HepG2 (cell line): ENCODE results near the gene TMEM176A. TPM values are rescaled to one million over a fixed set of nuclear protein-coding genes. Genes with fewer than 3 reads are reported as not detected.

Experiments used
- ATAC-seq: fragments of 200-7000 bp; cut with Tn5 transposase; 3 replicates; pipeline ENCODE4 v1.9.1; 2020; ENCODE audit warnings: mild to moderate bottlenecking, moderate library complexity
- BruUV-seq: library from RNA; stranded (reverse); fragments of 400-500 nt; replicated peaks from 2 replicates; lab custom pipeline; 2021; lab: Mats Ljungman, UMichigan
- CTCF ChIA-PET: fragments of 300-600 bp; formaldehyde crosslinking; extraction: SDS; loops from one replicate; lab custom pipeline; 2021; ENCODE audit warnings: low total read pairs, inconsistent platforms, low intra/inter-chr PET ratio; lab: Yijun Ruan, JAX
- POLR2A ChIA-PET: fragments of 350-600 bp; sonication (Branson Sonifier 250); formaldehyde crosslinking; loops from one replicate; lab custom pipeline; 2020; ENCODE audit warnings: antibody characterized with exemption, inconsistent platforms; lab: Yijun Ruan, JAX
- DNase-seq: peaks from one replicate; pipeline ENCODE4 v3.0.0-alpha.2; 2015; ENCODE audit warnings: low spot score
- FAIRE-seq: peaks from 3 replicates; lab custom pipeline; 2011; peaks lifted over from hg19 to GRCh38; lab: Jason Lieb, UNC
- H2AFZ ChIP-seq: one replicate; pipeline ENCODE4 v1.6.1; 2011; ENCODE audit warnings: low read length, inconsistent platforms
- H3K27ac ChIP-seq: fragments of 300-600 bp; 3 replicates; pipeline ENCODE4 v1.8.0; 2011; ENCODE audit warnings: mixed run types, mild to moderate bottlenecking, mixed read lengths, low read length, inconsistent platforms; ENCODE audit not compliant: insufficient read depth; ENCODE audit errors: extremely low read length
- H3K27me3 ChIP-seq, 2 experiments: fragments of 200-600 bp in 1 of 2; 2 replicates in 1 of 2; 3 replicates in 1 of 2; pipeline versions ENCODE4 v1.6.0 to v1.8.0; 2011; ENCODE audit warnings: low read length in 2 of 2, mild to moderate bottlenecking in 2 of 2, moderate library complexity in 2 of 2, inconsistent platforms in 1 of 2; ENCODE audit not compliant: insufficient read depth in 2 of 2, control insufficient read depth in 1 of 2
- H3K36me3 ChIP-seq, 2 experiments: fragments of 200-600 bp in 1 of 2; replicated peaks in 1 of 2; 2 replicates in 1 of 2; 3 replicates in 1 of 2; pipeline versions ENCODE4 v1.5.1 to v1.8.0; 2011; ENCODE audit warnings: low read length in 2 of 2, inconsistent platforms in 1 of 2; ENCODE audit not compliant: insufficient read depth in 2 of 2, control insufficient read depth in 1 of 2
- H3K4me1 ChIP-seq: 2 replicates; pipeline ENCODE4 v1.5.1; 2012; ENCODE audit warnings: low read length, inconsistent platforms; ENCODE audit not compliant: insufficient read depth
- H3K4me2 ChIP-seq: 2 replicates; pipeline ENCODE4 v1.6.0; 2011; ENCODE audit warnings: low read depth, low read length, inconsistent platforms
- H3K4me3 ChIP-seq, 3 experiments: fragments of 200-600 bp in 1 of 3; sonication (generic), shearing (Covaris generic) in 1 of 3; replicated peaks in 1 of 3; 2 replicates each; pipeline ENCODE4 v1.5.1; 2011 to 2016; ENCODE audit warnings: low read length in 3 of 3, inconsistent platforms in 2 of 3, low read depth in 2 of 3, mild to moderate bottlenecking in 2 of 3, control low read depth in 1 of 3, mixed read lengths in 1 of 3; ENCODE audit not compliant: insufficient read depth in 1 of 3
- H3K79me2 ChIP-seq: one replicate; pipeline ENCODE4 v1.6.1; 2011; ENCODE audit warnings: low read length, inconsistent platforms; ENCODE audit not compliant: insufficient read depth
- H3K9ac ChIP-seq: 2 replicates; pipeline ENCODE4 v1.6.0; 2011; ENCODE audit warnings: mild to moderate bottlenecking, low read depth, low read length, inconsistent platforms; ENCODE audit not compliant: insufficient read depth
- H3K9me3 ChIP-seq: 2 replicates; pipeline ENCODE4 v1.5.1; 2012; ENCODE audit warnings: mild to moderate bottlenecking, low read length
- H4K20me1 ChIP-seq: 2 replicates; pipeline ENCODE4 v1.6.0; 2011; ENCODE audit warnings: inconsistent platforms, mild to moderate bottlenecking, low read length, moderate library complexity; ENCODE audit not compliant: insufficient read depth
- CBX1 ChIP-seq: IDR thresholded peaks from one replicate; pipeline ENCODE4 v1.6.1; 2016; ENCODE audit warnings: antibody characterized with exemption, low read depth
- CCAR2 ChIP-seq: fragments of 200-400 bp; formaldehyde crosslinking; optimal IDR thresholded peaks from 2 replicates; pipeline ENCODE3; 2018; ENCODE audit warnings: low read depth, mild to moderate bottlenecking, low read length, moderate library complexity
- FOXK1 ChIP-seq: sonication (generic); formaldehyde crosslinking; IDR thresholded peaks from 2 replicates; pipeline ENCODE4 v1.4.0; 2020; ENCODE audit warnings: low read depth, missing genetic modification reagents, borderline replicate concordance
- GABPB1 ChIP-seq: IDR thresholded peaks from 2 replicates; pipeline ENCODE4 v1.6.1; 2016; ENCODE audit warnings: mild to moderate bottlenecking, missing genetic modification reagents, moderate library complexity, missing compliant biosample characterization
- TSC22D2 ChIP-seq: sonication (generic); formaldehyde crosslinking; IDR thresholded peaks from 2 replicates; pipeline ENCODE4 v1.5.1; 2020; ENCODE audit warnings: missing genetic modification reagents, mild to moderate bottlenecking, borderline replicate concordance
- ZFP36L1 ChIP-seq: sonication (generic); formaldehyde crosslinking; IDR thresholded peaks from 2 replicates; pipeline ENCODE4 v1.8.0; 2022; ENCODE audit warnings: mild to moderate bottlenecking, missing genetic modification reagents, moderate library complexity
- ZFP41 ChIP-seq: sonication (generic); formaldehyde crosslinking; IDR thresholded peaks from 2 replicates; pipeline ENCODE4 v1.4.0; 2020; ENCODE audit warnings: mild to moderate bottlenecking, missing genetic modification reagents, borderline replicate concordance
- ZNF230 ChIP-seq: sonication (generic); formaldehyde crosslinking; IDR thresholded peaks from 2 replicates; pipeline ENCODE4 v1.4.0; 2020; ENCODE audit warnings: mild to moderate bottlenecking, missing genetic modification reagents
- ZNF3 ChIP-seq: IDR thresholded peaks from 2 replicates; pipeline ENCODE4 v1.7.0; 2017; ENCODE audit warnings: inconsistent platforms
- ZNF44 ChIP-seq: sonication (generic); formaldehyde crosslinking; IDR thresholded peaks from 2 replicates; pipeline ENCODE4 v1.5.1; 2020; ENCODE audit warnings: mild to moderate bottlenecking, missing genetic modification reagents
- ZNF883 ChIP-seq: sonication (generic); formaldehyde crosslinking; IDR thresholded peaks from 2 replicates; pipeline ENCODE4 v1.5.1; 2020; ENCODE audit warnings: mild to moderate bottlenecking, missing genetic modification reagents; ENCODE audit errors: not compliant biosample characterization
- WGBS: methylation state at CpG from one replicate; pipeline ENCODE4 v1.1.6; 2017; ENCODE audit warnings: low lambda C conversion rate; 5-methylcytosine and 5-hydroxymethylcytosine counted together
- in situ Hi-C: cut with HindIII; loops from 2 replicates; pipeline ENCODE4 v1.10.0; 2017; ENCODE audit warnings: low pct_unique_long_range_greater_than_20kb; ENCODE audit not compliant: extremely low pct_ligation_motif_present
- intact Hi-C: fragments of 100-400 bp; cut with micrococcal nuclease; formaldehyde crosslinking; loops from one replicate; pipeline ENCODE4 v1.10.0; 2022; ENCODE audit not compliant: unreplicated experiment
- polyA plus RNA-seq, 8 experiments: library from polyadenylated mRNA; depleted of rRNA in 3 of 8; stranded (reverse) in 7 of 8; unstranded in 1 of 8; fragments of >200 nt; fragmentation: Illumina TruSeq in 4 of 8; extraction: Trizol in 4 of 8; gene quantifications; 2 replicates each; pipeline versions ENCODE4 v1.2.1 to v1.2.3, GENCODE V29; 2011 to 2016; ENCODE audit warnings: low read depth in 4 of 8, missing spikeins in 1 of 8, mixed read lengths in 1 of 8; ENCODE audit not compliant: insufficient read depth in 1 of 8
- total RNA-seq, 5 experiments: library from RNA; depleted of rRNA; stranded (reverse); fragments of >200 nt; fragmentation: Illumina TruSeq; extraction: Trizol; gene quantifications; 2 replicates each; pipeline ENCODE4 v1.2.3, GENCODE V29; 2016; ENCODE audit warnings: low read depth in 1 of 5
- TF ChIP-seq, protein P1 (sequence below): sonication (generic); formaldehyde crosslinking; IDR thresholded peaks from 2 replicates; pipeline ENCODE4 v1.4.0; 2020; ENCODE audit warnings: missing genetic modification reagents, mild to moderate bottlenecking, borderline replicate concordance
- TF ChIP-seq, protein P2 (sequence below): sonication (generic); formaldehyde crosslinking; conservative IDR thresholded peaks from 2 replicates; pipeline ENCODE4 v1.4.0; 2020; ENCODE audit warnings: missing genetic modification reagents
- TF ChIP-seq, protein P3 (sequence below): sonication (generic); formaldehyde crosslinking; IDR thresholded peaks from 2 replicates; pipeline ENCODE4 v1.5.0; 2020; ENCODE audit warnings: mild to moderate bottlenecking, missing genetic modification reagents

The TMEM176A gene
- total and polyA plus RNA-seq, 2 of the 13 experiments (the other 11 are each of a cell fraction or from before 2014, with no cell fraction given), result not detected

DNA sequence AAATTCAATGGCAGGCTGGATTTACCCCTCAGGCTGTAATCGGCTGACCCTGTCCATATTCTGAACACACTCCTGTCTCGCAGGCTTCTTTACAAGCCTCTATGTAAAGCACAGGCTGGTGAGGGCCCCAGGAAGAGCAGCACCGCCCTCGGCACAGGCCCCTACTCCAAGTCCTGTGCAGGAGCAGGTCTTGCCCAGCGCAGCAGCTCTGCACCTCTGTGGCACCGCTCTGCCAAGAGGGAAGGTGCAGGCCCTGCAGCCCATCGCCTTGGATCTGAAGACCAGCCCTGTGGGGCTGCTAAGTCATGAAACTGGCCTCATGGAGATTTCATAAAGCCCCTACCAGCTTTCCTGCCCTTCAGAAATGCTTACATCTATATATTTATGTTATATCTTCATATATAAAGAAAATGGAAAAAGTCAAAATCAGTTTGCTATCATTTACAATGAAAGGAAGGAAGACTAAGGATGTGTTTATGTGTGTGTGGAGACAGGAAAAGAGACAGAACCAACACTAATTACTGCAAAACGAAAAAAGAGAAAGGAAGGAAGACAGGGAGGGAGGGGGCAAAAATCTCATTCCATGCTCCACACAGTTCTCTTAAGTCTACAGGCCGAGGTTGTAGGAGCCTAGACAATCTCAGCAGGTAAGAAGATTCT lies 10.0 kb upstream of the TMEM176A start:
- H3K4me2 ChIP-seq, result no peak overlapping the region
- H2AFZ ChIP-seq, result no peak overlapping the region
- no peak for DNase-seq
- no peaks in the 10 kb centered on the region for H3K79me2 ChIP-seq
- H4K20me1 ChIP-seq, result no peaks in the 10 kb centered on the region
- H3K4me3 ChIP-seq, result no peak overlapping the region
- BruUV-seq, result no TSS peak
- H3K9me3 ChIP-seq, result no peaks in the 10 kb centered on the region
- H3K4me1 ChIP-seq, result no peaks in the 10 kb centered on the region
- ATAC-seq, result no peak
- TF ChIP-seq, protein P1, sequence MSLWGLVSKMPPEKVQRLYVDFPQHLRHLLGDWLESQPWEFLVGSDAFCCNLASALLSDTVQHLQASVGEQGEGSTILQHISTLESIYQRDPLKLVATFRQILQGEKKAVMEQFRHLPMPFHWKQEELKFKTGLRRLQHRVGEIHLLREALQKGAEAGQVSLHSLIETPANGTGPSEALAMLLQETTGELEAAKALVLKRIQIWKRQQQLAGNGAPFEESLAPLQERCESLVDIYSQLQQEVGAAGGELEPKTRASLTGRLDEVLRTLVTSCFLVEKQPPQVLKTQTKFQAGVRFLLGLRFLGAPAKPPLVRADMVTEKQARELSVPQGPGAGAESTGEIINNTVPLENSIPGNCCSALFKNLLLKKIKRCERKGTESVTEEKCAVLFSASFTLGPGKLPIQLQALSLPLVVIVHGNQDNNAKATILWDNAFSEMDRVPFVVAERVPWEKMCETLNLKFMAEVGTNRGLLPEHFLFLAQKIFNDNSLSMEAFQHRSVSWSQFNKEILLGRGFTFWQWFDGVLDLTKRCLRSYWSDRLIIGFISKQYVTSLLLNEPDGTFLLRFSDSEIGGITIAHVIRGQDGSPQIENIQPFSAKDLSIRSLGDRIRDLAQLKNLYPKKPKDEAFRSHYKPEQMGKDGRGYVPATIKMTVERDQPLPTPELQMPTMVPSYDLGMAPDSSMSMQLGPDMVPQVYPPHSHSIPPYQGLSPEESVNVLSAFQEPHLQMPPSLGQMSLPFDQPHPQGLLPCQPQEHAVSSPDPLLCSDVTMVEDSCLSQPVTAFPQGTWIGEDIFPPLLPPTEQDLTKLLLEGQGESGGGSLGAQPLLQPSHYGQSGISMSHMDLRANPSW (CRISPR knock-in tag), result no peak
- no peak for TF ChIP-seq ZNF44
- TF ChIP-seq, protein P2, sequence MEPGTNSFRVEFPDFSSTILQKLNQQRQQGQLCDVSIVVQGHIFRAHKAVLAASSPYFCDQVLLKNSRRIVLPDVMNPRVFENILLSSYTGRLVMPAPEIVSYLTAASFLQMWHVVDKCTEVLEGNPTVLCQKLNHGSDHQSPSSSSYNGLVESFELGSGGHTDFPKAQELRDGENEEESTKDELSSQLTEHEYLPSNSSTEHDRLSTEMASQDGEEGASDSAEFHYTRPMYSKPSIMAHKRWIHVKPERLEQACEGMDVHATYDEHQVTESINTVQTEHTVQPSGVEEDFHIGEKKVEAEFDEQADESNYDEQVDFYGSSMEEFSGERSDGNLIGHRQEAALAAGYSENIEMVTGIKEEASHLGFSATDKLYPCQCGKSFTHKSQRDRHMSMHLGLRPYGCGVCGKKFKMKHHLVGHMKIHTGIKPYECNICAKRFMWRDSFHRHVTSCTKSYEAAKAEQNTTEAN (CRISPR knock-in tag), result no peak
- TF ChIP-seq ZNF3, result no peak
- TF ChIP-seq ZFP36L1 (CRISPR knock-in tag), result no peak
- TF ChIP-seq ZNF883 (CRISPR knock-in tag), result no peak
- TF ChIP-seq, protein P3, sequence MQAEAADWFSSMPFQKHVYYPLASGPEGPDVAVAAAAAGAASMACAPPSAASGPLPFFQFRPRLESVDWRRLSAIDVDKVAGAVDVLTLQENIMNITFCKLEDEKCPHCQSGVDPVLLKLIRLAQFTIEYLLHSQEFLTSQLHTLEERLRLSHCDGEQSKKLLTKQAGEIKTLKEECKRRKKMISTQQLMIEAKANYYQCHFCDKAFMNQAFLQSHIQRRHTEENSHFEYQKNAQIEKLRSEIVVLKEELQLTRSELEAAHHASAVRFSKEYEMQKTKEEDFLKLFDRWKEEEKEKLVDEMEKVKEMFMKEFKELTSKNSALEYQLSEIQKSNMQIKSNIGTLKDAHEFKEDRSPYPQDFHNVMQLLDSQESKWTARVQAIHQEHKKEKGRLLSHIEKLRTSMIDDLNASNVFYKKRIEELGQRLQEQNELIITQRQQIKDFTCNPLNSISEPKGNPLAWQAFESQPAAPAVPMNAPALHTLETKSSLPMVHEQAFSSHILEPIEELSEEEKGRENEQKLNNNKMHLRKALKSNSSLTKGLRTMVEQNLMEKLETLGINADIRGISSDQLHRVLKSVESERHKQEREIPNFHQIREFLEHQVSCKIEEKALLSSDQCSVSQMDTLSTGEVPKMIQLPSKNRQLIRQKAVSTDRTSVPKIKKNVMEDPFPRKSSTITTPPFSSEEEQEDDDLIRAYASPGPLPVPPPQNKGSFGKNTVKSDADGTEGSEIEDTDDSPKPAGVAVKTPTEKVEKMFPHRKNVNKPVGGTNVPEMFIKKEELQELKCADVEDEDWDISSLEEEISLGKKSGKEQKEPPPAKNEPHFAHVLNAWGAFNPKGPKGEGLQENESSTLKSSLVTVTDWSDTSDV (CRISPR knock-in tag), result no peak
- no peak for TF ChIP-seq ZFP41 (CRISPR knock-in tag)
- no peak for TF ChIP-seq GABPB1 (CRISPR knock-in tag)
- TF ChIP-seq CCAR2, result no peak
- TF ChIP-seq ZNF230 (CRISPR knock-in tag), result no peak
- TF ChIP-seq FOXK1 (CRISPR knock-in tag), result no peak
- TF ChIP-seq CBX1, result no peak
- no peak for TF ChIP-seq TSC22D2 (CRISPR knock-in tag)
- ChIA-PET CTCF (no interaction called here), POLR2A (no interaction called here)
- intact Hi-C loops (no loop called here), in situ Hi-C loops (no loop called here)
- FAIRE-seq, result no peak
- H3K9ac ChIP-seq, result no peak overlapping the region
- H3K27ac ChIP-seq, result no peak overlapping the region
- 40% methylated on average over 7 of the region's 9 CpGs for WGBS
- H3K27me3 ChIP-seq, result peaks cover 3 to 41% of the 10 kb centered on the region in 2 experiments; a peak in 3 of 5 replicates
- H3K36me3 ChIP-seq, result no peaks in the 10 kb centered on the region
